K562 (cell line): ENCODE results near the gene LRFN4. TPM values are rescaled to one million over a fixed set of nuclear protein-coding genes. Genes with fewer than 3 reads are reported as not detected.

Experiments used
- CAMTA2 ChIP-seq: fragments of 250-450 bp; sonication (Bioruptor Pico); conservative IDR thresholded peaks from 2 replicates; pipeline ENCODE4 v1.5.1; 2022
- HMG20A ChIP-seq: fragments of 450-650 bp; formaldehyde crosslinking; conservative IDR thresholded peaks from 2 replicates; pipeline ENCODE4 v1.4.0; 2020; ENCODE audit warnings: mild to moderate bottlenecking, mixed read lengths
- SMAD4 ChIP-seq: fragments of 250-450 bp; sonication (Bioruptor Pico); conservative IDR thresholded peaks from 2 replicates; pipeline ENCODE4 v1.8.0; 2021; ENCODE audit warnings: inconsistent platforms, mild to moderate bottlenecking, moderate library complexity
- ZNF586 ChIP-seq: fragments of 450-650 bp; formaldehyde crosslinking; conservative IDR thresholded peaks from 2 replicates; pipeline ENCODE4 v1.4.0; 2020; ENCODE audit warnings: mild to moderate bottlenecking, moderate library complexity
- polyA plus RNA-seq, 8 experiments: library from polyadenylated mRNA; depleted of rRNA in 4 of 8; stranded (reverse) in 5 of 8; unstranded in 3 of 8; fragments of >200 nt; fragmentation: Nextera tagmentation in 2 of 8; fragmentation: Illumina TruSeq in 1 of 8; extraction: Ambion mirVana in 2 of 8; extraction: Trizol in 1 of 8; gene quantifications; 2 replicates each; pipeline versions ENCODE4 v1.2.1 to v1.2.3, GENCODE V29; 2011 to 2014; ENCODE audit warnings: inconsistent platforms in 1 of 8, missing spikeins in 1 of 8
- total RNA-seq, 7 experiments: library from RNA; depleted of rRNA in 6 of 7; stranded (reverse); fragments of >200 nt in 6 of 7; fragmentation: Illumina TruSeq in 2 of 7; extraction: Trizol in 2 of 7; gene quantifications; 2 replicates each; pipeline versions ENCODE4 v1.2.1 to v1.2.3, GENCODE V29; 2011 to 2021; ENCODE audit warnings: low replicate concordance in 1 of 7
- TF ChIP-seq, protein P1 (sequence below): fragments of 450-650 bp; IDR thresholded peaks from 2 replicates; pipeline ENCODE4 v1.6.1; 2016; ENCODE audit warnings: mild to moderate bottlenecking, moderate library complexity

LRFN4 gene
- total and polyA plus RNA-seq, 9 of the 15 experiments (the other 6 are each of a cell fraction or from before 2014, with no cell fraction given), result 0.10 to 60.1 (median 6.7) TPM

DNA sequence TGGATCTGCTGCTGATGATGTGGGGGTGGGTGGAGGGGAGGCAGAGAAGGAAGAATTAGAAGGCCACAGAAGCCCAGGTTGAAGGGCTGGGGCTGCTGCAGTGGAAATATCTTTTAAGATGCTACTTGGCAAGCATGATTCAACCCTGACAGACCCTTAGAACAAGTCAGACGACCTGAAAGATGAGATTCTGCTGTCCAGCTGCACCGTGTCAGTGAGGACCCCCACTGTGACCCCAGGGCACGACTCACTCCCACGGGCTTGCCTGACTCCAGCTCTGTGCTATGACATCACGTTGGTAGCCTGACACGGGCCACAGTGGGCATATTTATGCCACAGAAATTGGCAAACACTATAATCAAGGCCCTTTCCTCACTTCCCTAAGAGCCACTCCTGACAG is 36.0 kb downstream of the LRFN4 start (continued):
- TF ChIP-seq CAMTA2 (CRISPR knock-in tag), result no peak
- TF ChIP-seq HMG20A (CRISPR knock-in tag), result no peak
- TF ChIP-seq, protein P1, sequence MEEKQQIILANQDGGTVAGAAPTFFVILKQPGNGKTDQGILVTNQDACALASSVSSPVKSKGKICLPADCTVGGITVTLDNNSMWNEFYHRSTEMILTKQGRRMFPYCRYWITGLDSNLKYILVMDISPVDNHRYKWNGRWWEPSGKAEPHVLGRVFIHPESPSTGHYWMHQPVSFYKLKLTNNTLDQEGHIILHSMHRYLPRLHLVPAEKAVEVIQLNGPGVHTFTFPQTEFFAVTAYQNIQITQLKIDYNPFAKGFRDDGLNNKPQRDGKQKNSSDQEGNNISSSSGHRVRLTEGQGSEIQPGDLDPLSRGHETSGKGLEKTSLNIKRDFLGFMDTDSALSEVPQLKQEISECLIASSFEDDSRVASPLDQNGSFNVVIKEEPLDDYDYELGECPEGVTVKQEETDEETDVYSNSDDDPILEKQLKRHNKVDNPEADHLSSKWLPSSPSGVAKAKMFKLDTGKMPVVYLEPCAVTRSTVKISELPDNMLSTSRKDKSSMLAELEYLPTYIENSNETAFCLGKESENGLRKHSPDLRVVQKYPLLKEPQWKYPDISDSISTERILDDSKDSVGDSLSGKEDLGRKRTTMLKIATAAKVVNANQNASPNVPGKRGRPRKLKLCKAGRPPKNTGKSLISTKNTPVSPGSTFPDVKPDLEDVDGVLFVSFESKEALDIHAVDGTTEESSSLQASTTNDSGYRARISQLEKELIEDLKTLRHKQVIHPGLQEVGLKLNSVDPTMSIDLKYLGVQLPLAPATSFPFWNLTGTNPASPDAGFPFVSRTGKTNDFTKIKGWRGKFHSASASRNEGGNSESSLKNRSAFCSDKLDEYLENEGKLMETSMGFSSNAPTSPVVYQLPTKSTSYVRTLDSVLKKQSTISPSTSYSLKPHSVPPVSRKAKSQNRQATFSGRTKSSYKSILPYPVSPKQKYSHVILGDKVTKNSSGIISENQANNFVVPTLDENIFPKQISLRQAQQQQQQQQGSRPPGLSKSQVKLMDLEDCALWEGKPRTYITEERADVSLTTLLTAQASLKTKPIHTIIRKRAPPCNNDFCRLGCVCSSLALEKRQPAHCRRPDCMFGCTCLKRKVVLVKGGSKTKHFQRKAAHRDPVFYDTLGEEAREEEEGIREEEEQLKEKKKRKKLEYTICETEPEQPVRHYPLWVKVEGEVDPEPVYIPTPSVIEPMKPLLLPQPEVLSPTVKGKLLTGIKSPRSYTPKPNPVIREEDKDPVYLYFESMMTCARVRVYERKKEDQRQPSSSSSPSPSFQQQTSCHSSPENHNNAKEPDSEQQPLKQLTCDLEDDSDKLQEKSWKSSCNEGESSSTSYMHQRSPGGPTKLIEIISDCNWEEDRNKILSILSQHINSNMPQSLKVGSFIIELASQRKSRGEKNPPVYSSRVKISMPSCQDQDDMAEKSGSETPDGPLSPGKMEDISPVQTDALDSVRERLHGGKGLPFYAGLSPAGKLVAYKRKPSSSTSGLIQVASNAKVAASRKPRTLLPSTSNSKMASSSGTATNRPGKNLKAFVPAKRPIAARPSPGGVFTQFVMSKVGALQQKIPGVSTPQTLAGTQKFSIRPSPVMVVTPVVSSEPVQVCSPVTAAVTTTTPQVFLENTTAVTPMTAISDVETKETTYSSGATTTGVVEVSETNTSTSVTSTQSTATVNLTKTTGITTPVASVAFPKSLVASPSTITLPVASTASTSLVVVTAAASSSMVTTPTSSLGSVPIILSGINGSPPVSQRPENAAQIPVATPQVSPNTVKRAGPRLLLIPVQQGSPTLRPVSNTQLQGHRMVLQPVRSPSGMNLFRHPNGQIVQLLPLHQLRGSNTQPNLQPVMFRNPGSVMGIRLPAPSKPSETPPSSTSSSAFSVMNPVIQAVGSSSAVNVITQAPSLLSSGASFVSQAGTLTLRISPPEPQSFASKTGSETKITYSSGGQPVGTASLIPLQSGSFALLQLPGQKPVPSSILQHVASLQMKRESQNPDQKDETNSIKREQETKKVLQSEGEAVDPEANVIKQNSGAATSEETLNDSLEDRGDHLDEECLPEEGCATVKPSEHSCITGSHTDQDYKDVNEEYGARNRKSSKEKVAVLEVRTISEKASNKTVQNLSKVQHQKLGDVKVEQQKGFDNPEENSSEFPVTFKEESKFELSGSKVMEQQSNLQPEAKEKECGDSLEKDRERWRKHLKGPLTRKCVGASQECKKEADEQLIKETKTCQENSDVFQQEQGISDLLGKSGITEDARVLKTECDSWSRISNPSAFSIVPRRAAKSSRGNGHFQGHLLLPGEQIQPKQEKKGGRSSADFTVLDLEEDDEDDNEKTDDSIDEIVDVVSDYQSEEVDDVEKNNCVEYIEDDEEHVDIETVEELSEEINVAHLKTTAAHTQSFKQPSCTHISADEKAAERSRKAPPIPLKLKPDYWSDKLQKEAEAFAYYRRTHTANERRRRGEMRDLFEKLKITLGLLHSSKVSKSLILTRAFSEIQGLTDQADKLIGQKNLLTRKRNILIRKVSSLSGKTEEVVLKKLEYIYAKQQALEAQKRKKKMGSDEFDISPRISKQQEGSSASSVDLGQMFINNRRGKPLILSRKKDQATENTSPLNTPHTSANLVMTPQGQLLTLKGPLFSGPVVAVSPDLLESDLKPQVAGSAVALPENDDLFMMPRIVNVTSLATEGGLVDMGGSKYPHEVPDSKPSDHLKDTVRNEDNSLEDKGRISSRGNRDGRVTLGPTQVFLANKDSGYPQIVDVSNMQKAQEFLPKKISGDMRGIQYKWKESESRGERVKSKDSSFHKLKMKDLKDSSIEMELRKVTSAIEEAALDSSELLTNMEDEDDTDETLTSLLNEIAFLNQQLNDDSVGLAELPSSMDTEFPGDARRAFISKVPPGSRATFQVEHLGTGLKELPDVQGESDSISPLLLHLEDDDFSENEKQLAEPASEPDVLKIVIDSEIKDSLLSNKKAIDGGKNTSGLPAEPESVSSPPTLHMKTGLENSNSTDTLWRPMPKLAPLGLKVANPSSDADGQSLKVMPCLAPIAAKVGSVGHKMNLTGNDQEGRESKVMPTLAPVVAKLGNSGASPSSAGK, result no peak
- TF ChIP-seq ZNF586 (CRISPR knock-in tag), result no peak
- TF ChIP-seq SMAD4 (CRISPR knock-in tag), result no peak
